ENCODE data around the gene ALMS1.
A peak's percentile ranks its signal among the peaks of the same experiment; 100 is the strongest.
"Not testable (repeated sequence)": the region's sequence is repeated elsewhere in the genome, so short reads cannot be mapped to it uniquely, and the experiment has no call there.

Gene ALMS1

DNA sequence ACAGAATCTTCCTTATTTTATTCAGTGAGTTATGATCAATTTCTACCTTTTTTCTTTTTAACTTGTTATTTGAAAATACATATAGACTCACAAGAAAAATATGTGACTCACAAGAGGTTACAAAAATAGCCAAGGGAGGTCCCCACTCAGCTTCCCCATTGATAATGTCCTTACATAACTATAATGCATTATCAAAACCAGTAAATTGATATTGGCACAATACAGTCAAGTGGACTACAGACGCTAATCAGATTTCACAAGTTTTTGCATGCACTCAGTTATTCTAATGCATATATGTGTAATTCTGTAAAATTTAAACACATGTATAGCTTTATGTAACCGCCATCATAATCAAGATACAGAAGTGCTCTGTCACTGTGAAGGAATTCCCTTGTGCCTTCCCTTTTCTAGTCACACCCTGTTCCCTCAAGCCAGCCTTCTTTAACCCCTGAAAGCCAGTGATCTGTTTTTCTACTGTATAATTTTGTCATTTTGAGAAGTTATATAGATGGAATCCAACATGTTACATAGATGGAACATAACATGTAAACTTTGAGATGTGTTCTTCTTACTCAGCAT lies 118.4 kb downstream of the ALMS1 start:
- DNase-seq (ENCODE audit: low read depth), result no peak

DNA sequence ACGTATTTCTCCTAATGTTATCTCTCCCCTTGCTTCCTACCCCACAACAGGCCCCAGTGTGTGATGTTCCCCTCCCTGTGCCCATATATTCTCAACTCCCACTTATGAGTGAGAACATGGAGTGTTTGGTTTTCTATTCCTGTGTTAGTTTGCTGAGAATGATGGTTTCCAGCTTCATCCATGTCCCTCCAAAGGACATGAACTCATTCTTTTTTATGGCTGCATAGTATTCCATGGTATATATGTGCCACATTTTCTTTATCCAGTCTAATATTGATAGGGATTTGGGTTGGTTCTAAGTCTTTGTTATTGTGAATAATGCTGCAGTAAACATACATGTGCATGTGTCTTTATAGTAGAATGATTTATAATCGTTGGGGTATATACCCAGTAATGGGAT lies 119.2 kb downstream of the ALMS1 start:
- DNase-seq (ENCODE audit: low read depth), result not testable (repeated sequence)

DNA sequence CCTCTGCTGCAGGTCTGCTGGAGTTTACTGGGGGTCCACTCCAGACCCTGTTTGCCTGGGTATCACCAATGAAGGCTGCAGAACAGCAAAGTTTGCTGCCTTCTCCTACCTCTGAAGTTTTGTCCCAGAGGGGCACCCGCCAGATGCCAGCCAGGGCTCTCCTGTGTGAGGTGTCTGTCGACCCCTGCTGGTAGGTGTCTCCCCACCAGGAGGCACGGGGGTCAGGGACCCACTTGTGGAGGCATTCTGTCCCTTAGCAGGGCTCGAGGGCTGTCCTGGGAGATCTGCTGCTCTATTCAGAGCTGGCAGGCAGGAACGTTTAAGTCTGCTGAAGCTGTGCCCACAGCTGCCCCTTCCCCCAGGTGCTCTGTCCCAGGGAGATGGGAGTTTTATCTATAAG lies 124.8 kb downstream of the ALMS1 start:
- not testable (repeated sequence) for DNase-seq (ENCODE audit: low read depth)

DNA sequence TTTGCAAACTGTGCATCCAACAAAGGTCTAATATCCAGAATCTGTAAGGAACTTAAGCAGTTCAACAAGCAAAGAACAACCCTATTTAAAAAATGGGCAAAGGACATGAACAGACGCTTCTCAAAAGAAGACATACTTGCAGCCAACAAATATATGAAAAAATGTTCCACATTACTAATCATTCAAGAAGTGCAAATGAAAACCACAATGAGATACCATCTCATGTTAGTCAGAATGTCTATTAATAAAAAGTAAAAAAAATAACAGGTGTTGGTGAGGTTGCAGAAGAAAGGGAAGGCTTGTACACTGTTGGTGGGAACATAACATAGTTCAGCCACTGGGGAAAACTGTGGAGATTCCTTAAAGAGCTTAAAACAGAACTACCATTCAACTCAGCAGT lies 130.4 kb downstream of the ALMS1 start:
- DNase-seq (ENCODE audit: low read depth), result no peak

DNA sequence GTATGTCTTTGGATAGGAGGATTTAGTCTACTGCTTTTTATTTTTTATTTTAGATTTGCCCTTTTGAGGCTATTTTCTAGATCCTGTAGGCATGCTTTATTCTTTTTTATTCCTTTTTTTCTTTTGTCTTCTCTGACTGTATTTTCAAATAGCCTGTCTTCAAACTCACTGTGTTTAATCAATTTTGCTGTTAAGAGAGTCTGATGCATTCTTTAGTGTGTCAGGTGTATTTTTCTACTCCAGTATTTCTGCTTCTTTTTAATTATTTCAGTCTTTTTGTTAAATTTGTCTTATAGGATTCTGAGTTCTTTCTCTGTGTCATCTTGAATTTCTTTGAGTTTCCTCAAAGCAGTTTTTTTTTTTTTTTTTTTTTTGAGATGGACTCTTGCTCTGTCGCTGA lies 143.1 kb downstream of the ALMS1 start:
- no peak for DNase-seq (ENCODE audit: low read depth)

DNA sequence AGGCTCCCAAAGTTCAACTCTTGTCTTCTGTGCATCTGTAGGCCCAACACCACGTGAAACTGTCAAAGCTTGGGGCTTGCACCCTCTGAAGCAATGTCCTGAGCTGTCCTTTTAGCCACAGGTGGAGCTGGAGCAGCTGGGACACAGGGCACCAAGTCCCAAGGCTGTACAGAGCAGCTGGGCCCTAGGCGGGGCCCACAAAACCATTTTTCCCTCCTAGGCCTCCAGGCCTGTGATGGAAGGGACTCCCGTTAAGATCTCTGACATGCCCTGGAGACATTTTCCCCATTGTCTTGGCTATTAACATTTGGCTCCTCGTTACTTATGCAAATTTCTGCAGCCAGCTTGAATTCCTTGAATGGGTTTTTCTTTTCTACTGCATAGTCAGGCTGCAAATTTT lies 145.1 kb downstream of the ALMS1 start:
- DNase-seq (ENCODE audit: low read depth), result not testable (repeated sequence)

DNA sequence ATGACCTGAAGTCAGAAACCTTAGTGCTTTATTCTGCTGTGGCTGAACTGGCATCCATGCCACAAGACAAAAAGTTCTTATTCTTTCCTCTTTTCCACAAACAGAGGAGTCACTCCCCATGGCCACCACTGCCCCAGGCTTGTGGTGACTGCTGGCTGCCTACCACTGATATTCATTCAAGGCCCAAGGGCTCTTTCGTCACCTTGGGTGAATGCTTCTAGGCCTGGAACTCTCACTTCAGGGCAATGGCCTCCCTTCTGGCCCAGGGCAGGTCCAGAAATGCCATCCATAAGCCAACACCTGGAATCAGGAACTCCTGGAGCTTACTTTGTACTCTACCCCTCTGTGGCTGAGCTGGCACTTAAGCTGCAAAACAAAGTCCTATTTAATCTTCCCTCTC lies 146.7 kb downstream of the ALMS1 start:
- DNase-seq (ENCODE audit: low read depth), result no peak

DNA sequence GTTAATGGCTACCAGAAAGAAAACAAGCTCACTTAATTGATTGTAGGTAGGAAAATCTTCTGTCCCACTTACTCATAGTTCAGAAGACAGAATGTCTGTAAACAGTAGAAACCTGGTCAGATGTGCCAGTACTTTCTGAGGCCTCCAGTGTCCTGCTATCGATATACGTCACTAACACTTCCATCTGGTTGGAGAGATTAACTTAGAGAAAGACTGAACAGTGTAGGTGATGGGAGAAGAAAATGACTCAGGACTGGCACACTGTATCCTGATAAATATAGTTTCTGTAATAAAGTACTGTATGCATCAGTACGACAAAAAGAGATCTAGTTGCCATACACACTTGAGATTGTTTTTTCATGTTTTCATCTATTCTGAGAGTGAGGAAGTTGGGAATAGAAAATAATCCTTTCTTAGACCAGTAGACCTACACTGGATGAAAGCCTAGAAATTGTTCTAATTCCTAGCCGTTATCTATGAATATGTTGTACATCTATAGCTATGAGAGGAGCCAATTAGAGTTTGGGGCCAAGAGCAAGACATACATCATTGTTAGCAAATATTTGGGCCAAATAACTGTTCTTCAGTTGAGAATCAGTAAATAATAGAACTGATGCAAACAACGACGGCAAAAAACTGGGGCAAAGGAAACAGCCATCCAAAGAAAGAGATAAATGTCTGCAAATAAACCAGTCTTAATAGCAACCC lies 150.7 kb downstream of the ALMS1 start:
- DNase-seq (ENCODE audit: low read depth), result no peak

DNA sequence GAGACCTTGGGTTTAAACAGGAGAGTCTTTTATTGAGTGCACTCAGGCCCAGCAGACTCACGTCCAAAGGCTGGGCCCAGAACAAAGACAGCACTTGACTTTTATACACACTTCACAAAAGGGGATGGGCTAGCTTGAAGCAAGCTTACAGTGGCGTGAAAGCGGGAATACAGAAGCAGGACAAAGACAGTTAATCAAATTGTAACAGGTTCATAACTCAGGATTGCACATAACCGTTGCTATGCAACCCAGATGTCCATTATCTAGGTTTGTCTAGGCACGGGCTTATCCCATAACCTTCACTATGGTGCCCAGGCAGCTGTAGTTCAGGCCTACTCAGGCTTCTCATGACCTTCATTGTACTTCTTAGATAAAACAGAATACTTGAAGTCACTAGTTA lies 175.2 kb downstream of the ALMS1 start:
- DNase-seq (ENCODE audit: low read depth), result not testable (repeated sequence)

DNA sequence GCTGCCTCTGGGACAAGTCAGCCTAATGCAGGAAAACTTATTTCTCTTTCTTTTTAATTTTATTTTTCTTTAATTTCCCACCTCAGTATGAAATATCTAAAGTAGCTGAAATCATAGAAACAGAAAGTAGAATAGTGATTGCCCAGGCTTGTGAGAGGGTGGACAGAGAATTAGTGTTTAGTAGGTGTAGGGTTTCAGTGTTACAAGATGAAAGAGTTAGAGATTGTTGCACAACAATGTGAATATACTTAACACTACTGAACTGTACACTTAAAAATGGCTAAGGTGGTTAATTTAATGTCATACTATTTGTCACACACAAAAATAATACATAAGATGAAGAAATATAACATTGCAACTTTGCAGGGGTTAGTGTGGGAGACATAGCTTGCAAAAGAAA lies 175.8 kb downstream of the ALMS1 start:
- DNase-seq (ENCODE audit: low read depth), result no peak

DNA sequence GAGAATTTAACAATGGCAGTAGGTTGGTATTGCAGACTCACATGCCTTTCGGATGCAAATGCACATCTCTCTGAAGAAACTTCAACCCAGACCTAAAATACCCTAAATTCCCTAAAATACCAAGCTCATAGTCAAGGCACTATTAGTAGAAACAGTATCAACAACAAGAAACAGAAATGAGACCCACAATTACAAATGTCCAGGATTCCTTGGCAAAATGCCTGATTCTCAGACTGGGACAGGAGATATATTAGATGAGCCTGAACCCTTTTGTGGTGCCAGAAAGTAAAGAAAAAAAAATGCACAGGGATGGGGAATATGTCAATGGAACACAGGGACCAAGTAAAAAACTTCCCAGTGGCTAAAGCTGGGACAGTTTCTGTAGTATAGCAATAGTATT lies 179.3 kb downstream of the ALMS1 start:
- DNase-seq (ENCODE audit: low read depth), result no peak

DNA sequence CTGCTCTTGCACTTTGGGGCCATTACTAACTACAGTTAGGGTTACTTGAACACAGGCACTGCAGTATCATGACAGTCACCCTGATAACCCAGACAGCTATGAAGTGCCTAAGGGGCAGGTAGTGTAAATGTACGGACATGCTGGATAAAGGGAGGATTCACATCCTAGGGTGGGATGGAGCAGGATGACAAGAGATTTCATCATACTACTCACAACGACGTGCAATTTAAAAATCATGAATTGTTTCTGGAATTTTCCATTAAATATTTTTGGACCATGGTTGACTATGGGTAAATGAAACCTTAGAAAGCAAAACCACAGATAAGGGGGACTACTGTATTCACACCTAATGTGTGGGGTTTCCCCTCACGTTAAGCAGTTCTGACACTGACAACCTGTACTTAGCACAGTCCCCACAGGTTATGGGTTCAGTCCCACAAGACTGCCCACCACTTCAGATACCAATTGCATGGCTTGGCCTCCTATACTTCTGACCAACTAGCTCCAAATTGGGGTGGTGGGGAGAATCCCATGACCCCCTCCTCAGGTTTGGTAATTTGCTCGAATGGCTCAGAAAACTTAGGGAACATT lies 180.7 kb downstream of the ALMS1 start:
- DNase-seq (ENCODE audit: low read depth), result no peak

DNA sequence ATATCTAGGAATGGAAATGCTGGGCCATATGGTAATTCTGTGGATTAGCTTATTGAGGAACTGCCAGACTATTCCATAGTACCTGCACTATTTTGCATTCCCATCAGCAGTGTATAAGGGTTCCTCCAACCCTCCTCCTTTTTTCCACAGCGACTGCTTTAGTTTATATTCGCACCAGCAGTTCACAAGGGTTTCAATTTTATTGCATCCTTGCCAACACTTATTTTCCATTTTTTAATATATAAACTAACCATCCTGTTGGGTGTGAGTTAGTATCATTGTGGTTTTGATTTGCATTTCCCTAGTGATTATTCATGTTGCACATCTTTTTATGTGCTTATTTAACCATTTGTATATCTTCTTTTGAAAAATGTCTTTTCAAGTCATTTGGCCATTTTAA lies 189.6 kb downstream of the ALMS1 start:
- no peak for DNase-seq (ENCODE audit: low read depth)

DNA sequence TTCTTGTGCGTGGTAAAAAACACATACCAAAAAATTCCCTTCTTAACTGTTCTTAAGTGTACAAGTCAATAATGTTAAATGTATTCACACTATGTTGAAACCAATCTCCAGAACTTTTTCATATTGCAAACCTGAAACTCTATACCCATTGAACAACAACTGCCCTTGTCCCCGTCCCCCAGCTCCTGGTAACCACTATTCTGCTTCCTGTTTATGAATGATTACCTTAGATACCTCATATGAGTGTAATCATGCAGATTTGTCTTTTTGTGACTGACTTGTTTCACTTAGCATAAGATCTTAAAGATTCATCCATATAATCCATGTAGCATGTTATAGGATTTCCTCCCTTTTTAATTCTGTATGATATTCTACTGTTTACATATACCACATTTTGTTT lies 196.7 kb downstream of the ALMS1 start:
- DNase-seq (ENCODE audit: low read depth), result no peak

DNA sequence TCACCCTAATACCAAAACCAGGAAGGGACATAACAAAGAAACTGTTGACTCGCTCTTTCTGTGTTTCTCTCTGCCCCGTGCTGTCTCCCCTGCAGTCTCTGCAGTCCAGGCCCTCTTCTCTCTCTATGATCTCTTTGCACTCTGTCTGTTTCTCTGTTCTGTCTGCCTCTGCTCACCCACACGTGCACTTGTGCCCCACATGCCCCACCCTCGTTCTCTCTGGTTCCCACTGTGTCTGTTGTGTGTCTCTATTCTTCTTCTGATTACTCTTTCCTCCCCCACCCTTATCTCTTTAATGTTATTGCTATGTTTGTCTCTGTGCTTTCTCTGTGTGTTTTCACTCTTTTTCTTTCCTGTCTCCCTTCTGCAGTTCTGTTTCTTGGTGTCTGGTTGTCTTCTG lies 202.5 kb downstream of the ALMS1 start:
- DNase-seq (ENCODE audit: low read depth), result no peak

DNA sequence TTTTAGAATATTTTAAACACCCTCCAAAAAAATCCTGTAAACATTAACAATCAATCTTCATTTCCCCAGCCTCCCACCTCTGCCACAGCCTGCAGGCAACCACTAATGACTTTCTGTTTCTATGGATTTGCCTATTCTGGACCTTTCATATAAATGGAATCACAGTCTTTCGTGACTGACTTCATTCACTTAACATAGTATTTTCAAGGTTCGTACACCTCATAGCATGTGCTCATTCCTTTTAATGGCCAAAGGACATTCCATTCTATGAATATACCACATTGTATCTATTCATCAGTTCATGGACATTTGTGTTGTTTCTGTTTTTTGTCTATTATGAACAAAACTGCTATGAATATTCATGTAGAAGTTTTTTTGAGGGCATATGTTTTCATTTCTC lies 208.0 kb downstream of the ALMS1 start:
- no peak for DNase-seq (ENCODE audit: low read depth)

DNA sequence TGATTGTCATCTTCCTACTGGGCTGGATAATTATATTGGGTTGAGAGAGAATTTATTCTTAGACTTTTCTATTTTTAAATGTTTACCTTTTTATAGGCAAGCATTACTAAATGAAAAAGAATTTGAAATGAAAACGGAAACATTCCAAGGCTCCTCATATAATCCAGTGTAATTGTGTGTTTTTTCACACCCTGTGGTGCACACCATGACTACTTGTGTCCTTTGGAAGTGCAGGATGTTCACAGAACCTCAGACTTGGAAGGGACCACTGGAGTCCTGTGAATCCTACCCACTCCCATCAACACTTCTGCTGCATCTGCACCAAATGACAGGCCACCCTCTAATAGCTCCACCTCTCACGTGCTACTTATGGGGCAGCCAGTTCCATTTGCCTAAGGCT lies 208.6 kb downstream of the ALMS1 start:
- DNase-seq (ENCODE audit: low read depth), result no peak

DNA sequence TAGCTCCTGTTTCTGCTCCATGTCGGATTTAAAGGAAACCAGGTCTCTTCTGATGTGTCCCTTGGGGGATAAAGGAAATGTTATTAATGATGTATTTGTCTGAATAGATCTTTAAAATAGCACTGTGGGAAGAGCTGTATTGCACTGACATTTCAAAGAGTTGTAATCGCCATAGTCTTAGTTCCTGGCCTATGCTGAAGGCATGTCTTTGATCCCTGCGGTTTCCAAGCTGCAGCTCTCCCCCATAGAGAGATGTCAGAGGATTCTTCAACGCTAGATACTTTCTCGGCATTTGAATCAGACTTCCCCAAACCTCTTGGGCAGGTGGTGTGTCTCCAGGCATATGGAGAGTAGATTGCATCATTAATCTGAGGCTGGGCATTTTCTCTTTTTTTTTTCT lies 216.1 kb downstream of the ALMS1 start:
- DNase-seq (ENCODE audit: low read depth), result no peak

DNA sequence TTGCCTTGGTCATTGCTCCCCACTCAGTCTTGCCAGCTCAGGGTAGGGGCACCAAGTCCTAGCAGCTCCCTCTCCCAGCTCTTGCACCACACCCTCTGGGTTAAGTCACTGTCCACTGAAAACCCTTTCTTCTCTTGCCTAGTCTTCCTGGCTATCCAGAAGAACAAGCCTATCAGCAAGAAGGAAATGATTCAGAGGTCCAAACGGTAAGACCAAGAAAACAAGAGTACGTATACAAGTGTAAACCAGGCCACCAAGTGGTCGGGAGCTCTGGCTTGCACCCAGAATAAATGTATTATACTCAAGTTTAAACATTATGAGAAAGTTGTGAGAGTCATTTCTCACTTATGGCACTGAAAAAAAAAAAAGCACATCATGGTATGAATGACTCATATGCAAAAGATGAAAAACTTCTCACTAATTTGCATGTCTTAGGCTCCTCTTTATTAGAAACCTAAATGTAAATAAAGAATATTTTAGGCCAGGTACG lies 217.5 kb downstream of the ALMS1 start:
- DNase-seq (ENCODE audit: low read depth), result peak; percentile 23

DNA sequence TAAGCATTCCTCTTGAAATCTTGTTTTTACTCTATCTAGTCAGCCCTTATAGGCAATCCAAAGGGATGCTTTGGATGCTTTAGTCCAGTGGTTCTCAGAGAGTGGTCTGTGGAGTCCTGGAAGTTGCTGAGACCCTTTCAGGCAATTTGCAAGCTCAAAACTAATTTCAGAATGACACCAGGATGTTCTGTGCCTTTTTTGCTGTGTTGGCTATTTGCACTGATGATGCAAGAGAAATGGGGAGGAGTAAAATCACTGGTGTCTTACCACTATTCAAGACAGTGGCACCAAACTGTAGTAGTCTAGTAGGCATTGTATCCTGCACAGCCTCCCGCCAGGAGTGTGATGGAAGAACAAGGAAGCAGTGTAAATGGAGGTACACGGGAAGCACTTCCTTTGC lies 219.0 kb downstream of the ALMS1 start:
- not testable (repeated sequence) for DNase-seq (ENCODE audit: low read depth)

DNA sequence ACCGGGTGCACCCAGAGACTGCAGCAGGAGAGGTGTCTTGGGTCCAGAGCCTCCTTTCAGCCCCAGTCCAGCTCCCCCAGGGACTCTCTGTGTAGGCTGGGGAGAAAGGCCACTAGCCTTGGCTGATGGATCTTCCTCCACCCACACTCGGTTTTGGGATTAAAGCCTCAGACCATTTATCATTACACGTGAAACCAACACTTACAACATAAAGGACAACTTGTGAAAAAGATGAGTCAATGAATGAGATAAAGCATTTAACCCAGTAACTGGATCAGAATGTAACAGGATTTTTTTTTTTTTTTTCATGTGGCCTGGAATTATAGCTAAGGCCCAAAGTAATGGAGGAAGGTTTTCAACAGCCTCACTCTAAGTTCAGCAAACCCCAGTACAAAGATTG lies 224.5 kb downstream of the ALMS1 start:
- no peak for DNase-seq (ENCODE audit: low read depth)

DNA sequence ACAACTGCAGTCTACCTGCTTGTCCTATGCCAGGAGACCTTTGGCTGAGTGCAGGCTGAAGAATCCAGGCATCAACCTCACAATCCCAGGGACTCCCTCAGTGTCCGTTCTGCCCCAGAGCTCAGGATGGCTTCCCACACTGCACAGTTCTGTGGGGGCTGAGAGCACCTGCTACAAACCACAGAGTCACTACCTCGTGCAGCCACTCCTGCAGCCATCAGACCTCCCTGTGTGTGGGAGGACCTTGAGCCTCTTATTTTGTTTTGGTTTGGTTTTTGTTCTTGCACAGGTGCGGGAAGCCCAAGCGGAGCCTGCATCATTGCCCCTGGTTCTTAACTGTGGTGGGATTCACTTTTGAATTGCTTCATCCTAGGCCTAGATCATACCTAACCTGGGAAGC lies 225.6 kb downstream of the ALMS1 start:
- no peak for DNase-seq (ENCODE audit: low read depth)

DNA sequence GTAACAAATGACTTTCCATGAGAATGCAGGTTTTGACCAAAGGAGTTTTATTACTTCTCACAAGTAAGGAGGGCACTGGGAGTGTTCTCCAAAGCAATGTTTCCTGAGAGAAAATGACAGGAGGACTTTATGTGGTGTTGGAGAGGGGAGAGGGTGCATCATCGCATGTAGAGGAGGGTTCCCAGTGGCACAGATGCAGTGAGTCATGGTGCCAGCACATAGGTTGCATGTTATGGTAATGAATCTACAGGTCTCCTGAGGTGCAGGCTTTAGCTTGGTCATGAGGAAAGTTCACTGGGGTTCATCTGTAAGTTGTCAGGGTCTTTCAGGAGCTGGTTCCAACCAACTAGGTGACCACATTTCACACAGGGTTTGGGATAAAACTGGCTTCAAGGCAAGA lies 226.2 kb downstream of the ALMS1 start:
- no peak for DNase-seq (ENCODE audit: low read depth)

DNA sequence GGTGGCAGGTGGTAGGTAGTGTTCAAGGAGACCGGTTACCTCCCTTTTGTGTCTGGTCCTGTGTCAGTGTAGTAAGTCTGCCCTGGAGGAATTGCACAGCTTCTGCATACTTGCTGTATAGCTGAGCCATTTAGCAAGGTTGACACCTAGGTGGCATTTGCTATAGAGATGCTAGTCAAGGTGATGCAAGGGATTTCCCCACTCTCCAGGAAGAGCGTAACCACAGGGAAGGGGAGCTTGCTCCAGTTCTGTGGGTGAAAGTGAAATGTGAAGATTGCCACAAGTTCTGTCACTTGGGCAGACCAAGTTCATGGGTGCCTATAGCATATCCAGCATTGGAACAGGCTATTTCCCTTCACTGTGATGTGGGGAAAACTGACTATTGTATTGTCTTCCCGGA lies 228.5 kb downstream of the ALMS1 start:
- no peak for DNase-seq (ENCODE audit: low read depth)
